ENCODE results near the gene IPO4.
A peak's percentile ranks its signal among the peaks of the same experiment; 100 is the strongest.

The IPO4 gene

GRCh38 chr14:24145690-24146452, 42.7 kb downstream of the IPO4 start:
- DNase-seq: no peak

- no peak for DNase-seq
Observed at GRCh38 chr14:24145219-24145618, 43.4 kb downstream of the IPO4 start.

- no peak for DNase-seq
Observed at GRCh38 chr14:24144451-24144850, 44.2 kb downstream of the IPO4 start.

- DNase-seq: no peak
Observed at GRCh38 chr14:24143511-24143910, 45.1 kb downstream of the IPO4 start.

GRCh38 chr14:24141097-24141880, 47.3 kb downstream of the IPO4 start, which contains the start of gene EMC9:
Gene EMC9 (minus strand): TSS chr14:24141591. CDS start chr14:24141304, 287 bp downstream.
- DNase-seq: peak; percentile 100

- no peak for DNase-seq
Observed at GRCh38 chr14:24139272-24139934, 49.2 kb downstream of the IPO4 start.

- DNase-seq: no peak
Observed at GRCh38 chr14:24138396-24139271, 50.0 kb downstream of the IPO4 start.

GRCh38 chr14:24137529-24138395, 50.9 kb downstream of the IPO4 start:
- no peak for DNase-seq

GRCh38 chr14:24136684-24137528, 51.7 kb downstream of the IPO4 start:
- DNase-seq: no peak

GRCh38 chr14:24135834-24136683, 52.6 kb downstream of the IPO4 start, which contains the start of gene PSME1:
Gene PSME1 (plus strand): TSS chr14:24136194. CDS start chr14:24136263, 69 bp downstream.
- peak; percentile 93 to 94 for DNase-seq

- no peak for DNase-seq
Observed at GRCh38 chr14:24135584-24135833, 53.1 kb downstream of the IPO4 start.

- no peak for DNase-seq
Observed at GRCh38 chr14:24133735-24134134, 54.9 kb downstream of the IPO4 start.

GRCh38 chr14:24132976-24133375, 55.6 kb downstream of the IPO4 start:
- no peak for DNase-seq

GRCh38 chr14:24132061-24132685, 56.4 kb downstream of the IPO4 start:
- DNase-seq: peak in 1 of 2 experiments; percentile 13

GRCh38 chr14:24131549-24131966, 57.1 kb downstream of the IPO4 start:
- no peak for DNase-seq

- no peak for DNase-seq
Observed at GRCh38 chr14:24130717-24131548, 57.7 kb downstream of the IPO4 start.

GRCh38 chr14:24130380-24130716, 58.3 kb downstream of the IPO4 start, which contains the start of gene FITM1:
Gene FITM1 (plus strand): TSS chr14:24130659. CDS start chr14:24131564, 905 bp downstream.
- DNase-seq: no peak
